ENCODE data around the gene PDZRN4. TPM values are rescaled to one million over a fixed set of nuclear protein-coding genes. Genes with fewer than 3 reads are reported as not detected.

Gene PDZRN4
- total and polyA plus RNA-seq, 2 experiments from 2014 or later, result 0.90 TPM; not detected in 1

DNA sequence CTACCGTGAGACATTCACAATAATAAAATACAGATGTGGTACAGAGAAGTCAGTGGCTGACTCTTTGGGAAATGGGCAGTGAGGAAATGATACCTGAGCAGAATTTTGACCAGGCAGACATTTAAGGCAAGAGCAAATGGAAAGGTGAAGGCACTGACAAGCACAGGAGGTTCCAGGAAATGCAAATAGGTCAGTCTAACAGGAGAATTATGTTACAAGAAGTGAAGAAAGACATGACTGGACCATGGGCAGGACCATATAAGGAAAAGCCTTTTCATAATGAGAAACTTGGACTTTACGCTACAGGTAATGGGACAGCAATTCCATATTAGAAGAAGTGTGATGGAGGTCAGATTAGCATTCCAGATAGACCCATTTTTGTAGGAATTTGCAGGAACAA, 338.9 kb downstream of the PDZRN4 start:
- Mint-ChIP-seq H3K4me1 (peaks cover 23% of the 10 kb centered on the region), H3K27ac (no peak overlapping the region), H3K4me3 (no peak overlapping the region), H3K9me3 (no peaks in the 10 kb centered on the region), H3K36me3 (ENCODE audit: low read depth) (no peaks in the 10 kb centered on the region; the same call in 2 of the 3 replicates), H3K27me3 (ENCODE audit: insufficient read depth, low read depth, poor library complexity) (peaks cover 2% of the 10 kb centered on the region)
- H3F3A ChIP-seq (replicated peaks; ENCODE audit: low read depth), result no peaks in the 10 kb centered on the region
- H3K4me2 ChIP-seq, result no peak overlapping the region
- no peak for TF ChIP-seq ZNF114 (CRISPR knock-in tag; IDR thresholded peaks at IDR 0.05)
- no peak for TF ChIP-seq ZNF331 (CRISPR knock-in tag; IDR thresholded peaks at IDR 0.05; ENCODE audit: low read depth)
- TF ChIP-seq NANOG (IDR thresholded peaks at IDR 0.05; ENCODE audit: borderline replicate concordance), result no peak
- no peak for TF ChIP-seq JUNB (IDR thresholded peaks at IDR 0.05; ENCODE audit: unreplicated experiment)
- no peak for TF ChIP-seq STAT1 (IDR thresholded peaks at IDR 0.05; ENCODE audit: unreplicated experiment)
- TF ChIP-seq POLR2AphosphoS5 (IDR thresholded peaks at IDR 0.05; ENCODE audit: low read depth), result no peak
- no peak for TF ChIP-seq EZH2 (IDR thresholded peaks at IDR 0.05; ENCODE audit: low read depth, unreplicated experiment)
- no peak for TF ChIP-seq EZH2phosphoT487 (IDR thresholded peaks at IDR 0.05; ENCODE audit: unreplicated experiment)
- TF ChIP-seq, protein P1, sequence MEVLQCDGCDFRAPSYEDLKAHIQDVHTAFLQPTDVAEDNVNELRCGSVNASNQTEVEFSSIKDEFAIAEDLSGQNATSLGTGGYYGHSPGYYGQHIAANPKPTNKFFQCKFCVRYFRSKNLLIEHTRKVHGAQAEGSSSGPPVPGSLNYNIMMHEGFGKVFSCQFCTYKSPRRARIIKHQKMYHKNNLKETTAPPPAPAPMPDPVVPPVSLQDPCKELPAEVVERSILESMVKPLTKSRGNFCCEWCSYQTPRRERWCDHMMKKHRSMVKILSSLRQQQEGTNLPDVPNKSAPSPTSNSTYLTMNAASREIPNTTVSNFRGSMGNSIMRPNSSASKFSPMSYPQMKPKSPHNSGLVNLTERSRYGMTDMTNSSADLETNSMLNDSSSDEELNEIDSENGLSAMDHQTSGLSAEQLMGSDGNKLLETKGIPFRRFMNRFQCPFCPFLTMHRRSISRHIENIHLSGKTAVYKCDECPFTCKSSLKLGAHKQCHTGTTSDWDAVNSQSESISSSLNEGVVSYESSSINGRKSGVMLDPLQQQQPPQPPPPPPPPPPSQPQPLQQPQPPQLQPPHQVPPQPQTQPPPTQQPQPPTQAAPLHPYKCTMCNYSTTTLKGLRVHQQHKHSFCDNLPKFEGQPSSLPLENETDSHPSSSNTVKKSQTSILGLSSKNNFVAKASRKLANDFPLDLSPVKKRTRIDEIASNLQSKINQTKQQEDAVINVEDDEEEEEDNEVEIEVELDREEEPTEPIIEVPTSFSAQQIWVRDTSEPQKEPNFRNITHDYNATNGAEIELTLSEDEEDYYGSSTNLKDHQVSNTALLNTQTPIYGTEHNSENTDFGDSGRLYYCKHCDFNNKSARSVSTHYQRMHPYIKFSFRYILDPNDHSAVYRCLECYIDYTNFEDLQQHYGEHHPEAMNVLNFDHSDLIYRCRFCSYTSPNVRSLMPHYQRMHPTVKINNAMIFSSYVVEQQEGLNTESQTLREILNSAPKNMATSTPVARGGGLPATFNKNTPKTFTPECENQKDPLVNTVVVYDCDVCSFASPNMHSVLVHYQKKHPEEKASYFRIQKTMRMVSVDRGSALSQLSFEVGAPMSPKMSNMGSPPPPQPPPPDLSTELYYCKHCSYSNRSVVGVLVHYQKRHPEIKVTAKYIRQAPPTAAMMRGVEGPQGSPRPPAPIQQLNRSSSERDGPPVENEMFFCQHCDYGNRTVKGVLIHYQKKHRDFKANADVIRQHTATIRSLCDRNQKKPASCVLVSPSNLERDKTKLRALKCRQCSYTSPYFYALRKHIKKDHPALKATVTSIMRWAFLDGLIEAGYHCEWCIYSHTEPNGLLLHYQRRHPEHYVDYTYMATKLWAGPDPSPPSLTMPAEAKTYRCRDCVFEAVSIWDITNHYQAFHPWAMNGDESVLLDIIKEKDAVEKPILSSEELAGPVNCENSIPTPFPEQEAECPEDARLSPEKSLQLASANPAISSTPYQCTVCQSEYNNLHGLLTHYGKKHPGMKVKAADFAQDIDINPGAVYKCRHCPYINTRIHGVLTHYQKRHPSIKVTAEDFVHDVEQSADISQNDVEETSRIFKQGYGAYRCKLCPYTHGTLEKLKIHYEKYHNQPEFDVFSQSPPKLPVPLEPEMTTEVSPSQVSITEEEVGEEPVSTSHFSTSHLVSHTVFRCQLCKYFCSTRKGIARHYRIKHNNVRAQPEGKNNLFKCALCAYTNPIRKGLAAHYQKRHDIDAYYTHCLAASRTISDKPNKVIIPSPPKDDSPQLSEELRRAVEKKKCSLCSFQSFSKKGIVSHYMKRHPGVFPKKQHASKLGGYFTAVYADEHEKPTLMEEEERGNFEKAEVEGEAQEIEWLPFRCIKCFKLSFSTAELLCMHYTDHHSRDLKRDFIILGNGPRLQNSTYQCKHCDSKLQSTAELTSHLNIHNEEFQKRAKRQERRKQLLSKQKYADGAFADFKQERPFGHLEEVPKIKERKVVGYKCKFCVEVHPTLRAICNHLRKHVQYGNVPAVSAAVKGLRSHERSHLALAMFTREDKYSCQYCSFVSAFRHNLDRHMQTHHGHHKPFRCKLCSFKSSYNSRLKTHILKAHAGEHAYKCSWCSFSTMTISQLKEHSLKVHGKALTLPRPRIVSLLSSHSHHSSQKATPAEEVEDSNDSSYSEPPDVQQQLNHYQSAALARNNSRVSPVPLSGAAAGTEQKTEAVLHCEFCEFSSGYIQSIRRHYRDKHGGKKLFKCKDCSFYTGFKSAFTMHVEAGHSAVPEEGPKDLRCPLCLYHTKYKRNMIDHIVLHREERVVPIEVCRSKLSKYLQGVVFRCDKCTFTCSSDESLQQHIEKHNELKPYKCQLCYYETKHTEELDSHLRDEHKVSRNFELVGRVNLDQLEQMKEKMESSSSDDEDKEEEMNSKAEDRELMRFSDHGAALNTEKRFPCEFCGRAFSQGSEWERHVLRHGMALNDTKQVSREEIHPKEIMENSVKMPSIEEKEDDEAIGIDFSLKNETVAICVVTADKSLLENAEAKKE (CRISPR knock-in tag; IDR thresholded peaks at IDR 0.05), result no peak
- TF ChIP-seq, protein P2, sequence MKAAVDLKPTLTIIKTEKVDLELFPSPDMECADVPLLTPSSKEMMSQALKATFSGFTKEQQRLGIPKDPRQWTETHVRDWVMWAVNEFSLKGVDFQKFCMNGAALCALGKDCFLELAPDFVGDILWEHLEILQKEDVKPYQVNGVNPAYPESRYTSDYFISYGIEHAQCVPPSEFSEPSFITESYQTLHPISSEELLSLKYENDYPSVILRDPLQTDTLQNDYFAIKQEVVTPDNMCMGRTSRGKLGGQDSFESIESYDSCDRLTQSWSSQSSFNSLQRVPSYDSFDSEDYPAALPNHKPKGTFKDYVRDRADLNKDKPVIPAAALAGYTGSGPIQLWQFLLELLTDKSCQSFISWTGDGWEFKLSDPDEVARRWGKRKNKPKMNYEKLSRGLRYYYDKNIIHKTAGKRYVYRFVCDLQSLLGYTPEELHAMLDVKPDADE (IDR thresholded peaks at IDR 0.05), result no peak
- H3K4me1 ChIP-seq (ENCODE audit: insufficient read depth), result peaks cover 9% of the 10 kb centered on the region
- no peak overlapping the region for H3K4me3 ChIP-seq
- no peak overlapping the region for H3K27ac ChIP-seq (ENCODE audit: low read depth)
- H2AFZ ChIP-seq, result no peak overlapping the region
- H3K36me3 ChIP-seq (ENCODE audit: insufficient read depth), result no peaks in the 10 kb centered on the region
- no peak for DNase-seq (ENCODE audit: low spot score)
- H3K79me2 ChIP-seq (replicated peaks; ENCODE audit: insufficient read depth), result no peaks in the 10 kb centered on the region
- no peaks in the 10 kb centered on the region for H3K9me2 ChIP-seq (ENCODE audit: insufficient read depth)
- no peaks in the 10 kb centered on the region for H4K20me1 ChIP-seq (replicated peaks; ENCODE audit: insufficient read depth)
- no peak for ATAC-seq
- H3K27me3 ChIP-seq (ENCODE audit: insufficient read depth), result no peaks in the 10 kb centered on the region
